SJCRH30 (cell line): ENCODE results near the gene MYO1H. TPM values are rescaled to one million over a fixed set of nuclear protein-coding genes. Genes with fewer than 3 reads are reported as not detected.

ENCODE experiments used
- DNase-seq, 2 experiments: peaks; one replicate each; pipeline ENCODE4 v3.0.0-alpha.2; 2015 to 2020
- H3K27ac ChIP-seq: fragments of 250-450 bp; sonication (Bioruptor Pico); 2 replicates; pipeline ENCODE4 v1.5.1; 2020; ENCODE audit warnings: mild to moderate bottlenecking, moderate library complexity
- H3K27me3 ChIP-seq: fragments of 250-450 bp; sonication (Bioruptor Pico); 2 replicates; pipeline ENCODE4 v1.5.1; 2020; ENCODE audit warnings: mild to moderate bottlenecking, moderate library complexity
- H3K36me3 ChIP-seq: fragments of 250-450 bp; sonication (Bioruptor Pico); 2 replicates; pipeline ENCODE4 v1.5.1; 2020; ENCODE audit warnings: mild to moderate bottlenecking, moderate library complexity
- H3K4me1 ChIP-seq: fragments of 250-450 bp; sonication (Bioruptor Pico); 2 replicates; pipeline ENCODE4 v1.5.1; 2020; ENCODE audit warnings: mild to moderate bottlenecking, moderate library complexity
- H3K4me3 ChIP-seq: fragments of 250-450 bp; sonication (Bioruptor Pico); 2 replicates; pipeline ENCODE4 v1.5.1; 2020; ENCODE audit warnings: mild to moderate bottlenecking, moderate library complexity
- H3K9me3 ChIP-seq: fragments of 250-450 bp; sonication (Bioruptor Pico); replicated peaks from 2 replicates; pipeline ENCODE4 v1.5.1; 2020; ENCODE audit warnings: mild to moderate bottlenecking, moderate library complexity
- total RNA-seq: library from RNA; depleted of rRNA; stranded (reverse); fragments of >200 nt; shearing (Covaris generic); gene quantifications from 2 replicates; pipeline ENCODE4 v1.2.3, GENCODE V29; 2014

The MYO1H gene
- total RNA-seq, 1 experiment from 2014 or later = not detected

- Histone ChIP-seq H3K27me3 (no peaks in the 10 kb centered on the region), H3K9me3 (no peaks in the 10 kb centered on the region), H3K36me3 (peaks cover 3% of the 10 kb centered on the region; the same call in 1 of the 2 replicates), H3K27ac (peak overlapping the region; percentile 97), H3K4me1 (no peaks in the 10 kb centered on the region), H3K4me3 (peak overlapping the region; percentile 72)
- no peak for DNase-seq
Measured at GRCh38 chr12:109475993-109476806, 128.5 kb downstream of the MYO1H start.

- Histone ChIP-seq H3K4me3 (peak overlapping the region; percentile 72), H3K27ac (peak overlapping the region; percentile 97), H3K27me3 (no peaks in the 10 kb centered on the region), H3K4me1 (no peaks in the 10 kb centered on the region), H3K36me3 (no peaks in the 10 kb centered on the region), H3K9me3 (no peaks in the 10 kb centered on the region)
- DNase-seq = no peak
Measured at GRCh38 chr12:109476807-109477184, 129.1 kb downstream of the MYO1H start.

- Histone ChIP-seq H3K9me3 (no peaks in the 10 kb centered on the region), H3K27ac (peak within 1 kb of the TSS; percentile 97), H3K4me3 (peak within 1 kb of the TSS; percentile 72), H3K27me3 (no peaks in the 10 kb centered on the region), H3K36me3 (no peaks in the 10 kb centered on the region), H3K4me1 (no peaks in the 10 kb centered on the region)
- peak; percentile 90 for DNase-seq
Measured at GRCh38 chr12:109477185-109477962, 129.7 kb downstream of the MYO1H start, which contains the start of the genes KCTD10 and UBE3B. Gene KCTD10, minus strand, starts transcription at chr12:109477300. Its CDS starts 38 bp downstream, at chr12:109477262. Gene UBE3B, plus strand, starts transcription at chr12:109477634. Its CDS starts 5,918 bp downstream, at chr12:109483552.

- Histone ChIP-seq H3K4me1 (no peaks in the 10 kb centered on the region), H3K27ac (peak overlapping the region; percentile 97), H3K4me3 (peak overlapping the region; percentile 72), H3K36me3 (no peaks in the 10 kb centered on the region), H3K9me3 (no peaks in the 10 kb centered on the region), H3K27me3 (no peaks in the 10 kb centered on the region)
- DNase-seq = no peak
Measured at GRCh38 chr12:109477963-109478315, 130.2 kb downstream of the MYO1H start.

- H3K36me3 ChIP-seq = peaks cover 4% of the 10 kb centered on the region; the same call in 1 of the 2 replicates
- H3K9me3 ChIP-seq = no peaks in the 10 kb centered on the region
- H3K27me3 ChIP-seq = no peaks in the 10 kb centered on the region
- no peaks in the 10 kb centered on the region for H3K4me1 ChIP-seq
- H3K4me3 ChIP-seq = no peak overlapping the region
- DNase-seq = no peak
- no peak overlapping the region for H3K27ac ChIP-seq
Measured at GRCh38 chr12:109479761-109480160, 132.1 kb downstream of the MYO1H start.

GRCh38 chr12:109480356-109480755 is 132.7 kb downstream of the MYO1H start:
- peaks cover 4% of the 10 kb centered on the region; the same call in 1 of the 2 replicates for H3K36me3 ChIP-seq
- no peak overlapping the region for H3K27ac ChIP-seq
- no peak for DNase-seq
- no peaks in the 10 kb centered on the region for H3K9me3 ChIP-seq
- no peaks in the 10 kb centered on the region for H3K4me1 ChIP-seq
- no peaks in the 10 kb centered on the region for H3K27me3 ChIP-seq
- H3K4me3 ChIP-seq = no peak overlapping the region

- Histone ChIP-seq H3K9me3 (no peaks in the 10 kb centered on the region), H3K27me3 (no peaks in the 10 kb centered on the region), H3K4me1 (no peaks in the 10 kb centered on the region), H3K27ac (no peak overlapping the region), H3K36me3 (peaks cover 4% of the 10 kb centered on the region; the same call in 1 of the 2 replicates), H3K4me3 (no peak overlapping the region)
- no peak for DNase-seq
Measured at GRCh38 chr12:109481863-109482262, 134.2 kb downstream of the MYO1H start.

- H3K9me3 ChIP-seq = no peaks in the 10 kb centered on the region
- no peaks in the 10 kb centered on the region for H3K27me3 ChIP-seq
- no peak overlapping the region for H3K27ac ChIP-seq
- peaks cover 4% of the 10 kb centered on the region; the same call in 1 of the 2 replicates for H3K36me3 ChIP-seq
- no peak for DNase-seq
- no peak overlapping the region for H3K4me3 ChIP-seq
- H3K4me1 ChIP-seq = no peaks in the 10 kb centered on the region
Measured at GRCh38 chr12:109482491-109482890, 134.8 kb downstream of the MYO1H start.

GRCh38 chr12:109482894-109483293 is 135.2 kb downstream of the MYO1H start:
- Histone ChIP-seq H3K4me1 (no peaks in the 10 kb centered on the region), H3K36me3 (peaks cover 6% of the 10 kb centered on the region; the same call in 1 of the 2 replicates), H3K9me3 (no peaks in the 10 kb centered on the region), H3K27ac (no peak overlapping the region), H3K4me3 (no peak overlapping the region), H3K27me3 (no peaks in the 10 kb centered on the region)
- DNase-seq = no peak

GRCh38 chr12:109483346-109483745 is 135.6 kb downstream of the MYO1H start:
- H3K36me3 ChIP-seq = peaks cover 8% of the 10 kb centered on the region; the same call in 1 of the 2 replicates
- no peak overlapping the region for H3K4me3 ChIP-seq
- no peak overlapping the region for H3K27ac ChIP-seq
- H3K9me3 ChIP-seq = no peaks in the 10 kb centered on the region
- no peak for DNase-seq
- no peaks in the 10 kb centered on the region for H3K4me1 ChIP-seq
- H3K27me3 ChIP-seq = no peaks in the 10 kb centered on the region

GRCh38 chr12:109485201-109485600 is 137.5 kb downstream of the MYO1H start:
- Histone ChIP-seq H3K27ac (no peak overlapping the region), H3K36me3 (peaks cover 8% of the 10 kb centered on the region; the same call in 1 of the 2 replicates), H3K27me3 (no peaks in the 10 kb centered on the region), H3K9me3 (no peaks in the 10 kb centered on the region), H3K4me3 (no peak overlapping the region), H3K4me1 (no peaks in the 10 kb centered on the region)
- no peak for DNase-seq

GRCh38 chr12:109487181-109488050 is 139.7 kb downstream of the MYO1H start:
- Histone ChIP-seq H3K4me3 (no peak overlapping the region), H3K27me3 (no peaks in the 10 kb centered on the region), H3K27ac (no peak overlapping the region), H3K9me3 (no peaks in the 10 kb centered on the region), H3K4me1 (no peaks in the 10 kb centered on the region), H3K36me3 (peaks cover 15% of the 10 kb centered on the region)
- DNase-seq = no peak

- DNase-seq = no peak
- no peak overlapping the region for H3K4me3 ChIP-seq
- H3K4me1 ChIP-seq = no peaks in the 10 kb centered on the region
- H3K27me3 ChIP-seq = no peaks in the 10 kb centered on the region
- H3K9me3 ChIP-seq = no peaks in the 10 kb centered on the region
- H3K27ac ChIP-seq = no peak overlapping the region
- H3K36me3 ChIP-seq = peaks cover 15% of the 10 kb centered on the region
Measured at GRCh38 chr12:109488051-109488665, 140.5 kb downstream of the MYO1H start.
